WERI-Rb-1 (cell line): Measurements from ENCODE around the gene DENND6A.

Experiments used
- DNase-seq: peaks from one replicate; pipeline ENCODE4 v3.0.0-alpha.2; 2020
- H3K27ac ChIP-seq: fragments of 250-450 bp; sonication (Bioruptor Pico); 2 replicates; pipeline ENCODE4 v1.5.1; 2020; ENCODE audit warnings: mild to moderate bottlenecking, moderate library complexity
- H3K27me3 ChIP-seq: fragments of 250-450 bp; sonication (Bioruptor Pico); 2 replicates; pipeline ENCODE4 v1.5.1; 2021; ENCODE audit warnings: mild to moderate bottlenecking, low read depth, moderate library complexity; ENCODE audit not compliant: insufficient read depth, severe bottlenecking
- H3K36me3 ChIP-seq: fragments of 250-450 bp; sonication (Bioruptor Pico); 2 replicates; pipeline ENCODE4 v1.5.1; 2020; ENCODE audit warnings: mild to moderate bottlenecking, moderate library complexity
- H3K4me3 ChIP-seq: 2 replicates; pipeline ENCODE4 v1.5.1; 2011; ENCODE audit warnings: low read depth, mild to moderate bottlenecking, control low read depth, low read length
- H3K9me3 ChIP-seq: fragments of 250-450 bp; sonication (Bioruptor Pico); 2 replicates; pipeline ENCODE4 v1.5.1; 2021; ENCODE audit warnings: mild to moderate bottlenecking, moderate library complexity; ENCODE audit not compliant: severe bottlenecking
- CTCF ChIP-seq: IDR thresholded peaks from 2 replicates; pipeline ENCODE4 v1.5.1; 2011; ENCODE audit warnings: low read depth, mild to moderate bottlenecking, control low read depth, inconsistent platforms, low read length

Gene DENND6A

GRCh38 chr3:57582474-57583168, 110.3 kb downstream of the DENND6A start:
- DNase-seq: no peak
- TF ChIP-seq CTCF: peak; percentile 31; the same call in 1 of the 2 replicates
- peaks cover 48% of the 10 kb centered on the region for H3K36me3 ChIP-seq

GRCh38 chr3:57577801-57578200, 115.1 kb downstream of the DENND6A start:
- no peaks in the 10 kb centered on the region for H3K27me3 ChIP-seq
- no peaks in the 10 kb centered on the region for H3K9me3 ChIP-seq
- DNase-seq: no peak
- H3K4me3 ChIP-seq: no peak overlapping the region
- no peak for TF ChIP-seq CTCF
- H3K36me3 ChIP-seq: peaks cover 76% of the 10 kb centered on the region
- H3K27ac ChIP-seq: no peak overlapping the region

More at GRCh38 chr3:57582474-57583168, 110.3 kb downstream of the DENND6A start:
- H3K27ac ChIP-seq: no peak overlapping the region
- no peak overlapping the region for H3K4me3 ChIP-seq
- no peaks in the 10 kb centered on the region for H3K27me3 ChIP-seq
- H3K9me3 ChIP-seq: no peaks in the 10 kb centered on the region

- H3K27ac ChIP-seq: no peak overlapping the region
Observed at GRCh38 chr3:57575966-57576626, 116.8 kb downstream of the DENND6A start.

More at GRCh38 chr3:57575966-57576626, 116.8 kb downstream of the DENND6A start:
- H3K36me3 ChIP-seq: peaks cover 81% of the 10 kb centered on the region
- DNase-seq: no peak
- no peak overlapping the region for H3K4me3 ChIP-seq
- H3K9me3 ChIP-seq: no peaks in the 10 kb centered on the region
- no peaks in the 10 kb centered on the region for H3K27me3 ChIP-seq
- no peak for TF ChIP-seq CTCF
